ENCODE data around the gene CCDC68. TPM values are rescaled to one million over a fixed set of nuclear protein-coding genes. Genes with fewer than 3 reads are reported as not detected.

Gene CCDC68
- total and polyA plus RNA-seq, 2 of the 8 experiments (the other 6 are each of a cell fraction or from before 2014, with no cell fraction given): 0.06 to 0.80 TPM

DNA sequence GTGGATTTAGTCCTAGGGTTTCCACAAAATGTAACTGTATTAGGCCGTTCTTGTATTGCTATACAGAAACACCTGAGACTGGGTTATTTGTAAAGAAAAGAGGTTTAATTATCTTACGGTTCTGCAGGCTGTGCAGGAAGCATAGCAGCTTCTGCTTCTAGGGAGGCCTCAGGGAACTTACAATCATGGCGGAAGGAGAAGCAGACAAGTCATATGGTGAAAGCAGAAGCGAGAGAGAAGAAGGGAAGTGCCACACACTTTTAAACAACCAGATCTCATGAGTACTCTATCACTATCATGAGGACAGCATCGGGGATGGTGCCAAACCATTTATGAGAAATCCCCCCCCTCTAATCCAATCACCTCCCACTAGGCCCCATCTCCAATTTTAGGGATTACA is 9.5 kb upstream of the CCDC68 start:
- Histone ChIP-seq H3K4ac (replicated peaks; ENCODE audit: insufficient read length, low read depth, low read length) (no peak overlapping the region), H3K27ac (ENCODE audit: low read depth, low read length) (no peak overlapping the region), H3K14ac (ENCODE audit: insufficient read length) (no peak overlapping the region), H3K18ac (ENCODE audit: extremely low read depth, low read length) (no peak overlapping the region), H2BK12ac (ENCODE audit: low read depth, low read length) (no peak overlapping the region), H3K9me3 (ENCODE audit: insufficient read depth in 2 of 2, low read depth in 1 of 2, low read length in 1 of 2) (no peaks in the 10 kb centered on the region), H3K23me2 (ENCODE audit: low read depth, low read length) (no peaks in the 10 kb centered on the region), H4K91ac (replicated peaks; ENCODE audit: insufficient read length, low read length) (no peak overlapping the region), H3K4me2 (ENCODE audit: insufficient read depth in 1 of 2, low read depth in 2 of 2, low read length in 2 of 2) (no peak overlapping the region), H3K23ac (ENCODE audit: insufficient read length) (no peak overlapping the region), H2AFZ (ENCODE audit: low read length) (0 out of 2 replicates have a peak overlapping the region, but pooled peaks have one; percentile 56), H3K27me3 (replicated peaks in 1 of 4; ENCODE audit: control insufficient read depth in 3 of 4, extremely low read depth in 1 of 4, insufficient read depth in 3 of 4, low read length in 3 of 4) (no peaks in the 10 kb centered on the region), H3K4me1 (replicated peaks in 1 of 4; ENCODE audit: control insufficient read depth in 3 of 4, insufficient read depth in 4 of 4, low read length in 3 of 4) (no peaks in the 10 kb centered on the region), H2AK5ac (ENCODE audit: low read depth, low read length) (no peak overlapping the region), H3K56ac (replicated peaks; ENCODE audit: insufficient read length, low read depth, low read length) (no peak overlapping the region), H2BK120ac (replicated peaks; ENCODE audit: low read depth, low read length) (no peak overlapping the region), H4K8ac (ENCODE audit: extremely low read depth, insufficient read depth, low read length) (no peak overlapping the region), H2BK20ac (ENCODE audit: low read length) (no peak overlapping the region), H3K9ac (replicated peaks in 1 of 4; ENCODE audit: extremely low read depth in 1 of 4, low read depth in 3 of 4, low read length in 3 of 4) (no peak overlapping the region), H3K36me3 (ENCODE audit: control insufficient read depth in 2 of 4, insufficient read depth in 4 of 4, low read length in 3 of 4) (no peaks in the 10 kb centered on the region), H4K20me1 (replicated peaks in 1 of 2; ENCODE audit: control insufficient read depth in 1 of 2, insufficient read depth in 2 of 2, low read length in 2 of 2) (no peaks in the 10 kb centered on the region), H4K5ac (ENCODE audit: insufficient read length, low read depth, low read length) (no peak overlapping the region), H3K4me3 (ENCODE audit: extremely low read depth in 1 of 4, insufficient read depth in 2 of 4, low read depth in 3 of 4, low read length in 4 of 4) (no peak overlapping the region), H3K79me1 (ENCODE audit: low read depth, low read length) (no peaks in the 10 kb centered on the region), H2BK5ac (ENCODE audit: low read depth, low read length) (no peak overlapping the region), H2BK15ac (ENCODE audit: low read length) (no peak overlapping the region), H3K79me2 (ENCODE audit: control insufficient read depth in 1 of 2, insufficient read depth in 2 of 2, low read length in 2 of 2) (no peaks in the 10 kb centered on the region)
- CTCF ChIA-PET (ENCODE audit: partially characterized antibody): interaction anchor here (1.0 to 1.1 kb wide), 2 partner anchors 15 to 25 kb away, joined by 3 read pairs; no protein-coding TSS in a partner anchor
- POLR2A ChIA-PET (ENCODE audit: partially characterized antibody): interaction anchor here (0.6 kb wide), 1 partner anchor 18 kb away, joined by 4 read pairs; no protein-coding TSS in a partner anchor
- no peak for DNase-seq (ENCODE audit: low read depth in 1 of 2, low spot score in 2 of 2)
- 100% methylated on average over 5 of the region's 5 CpGs; no CpG with 5 or more reads in 1 of the 2 experiments for WGBS, 2 experiments (ENCODE audit: extremely low coverage in 1 of 2, insufficient coverage in 1 of 2, insufficient read length in 1 of 2, insufficient replicate concordance in 2 of 2, low coverage in 1 of 2, low lambda C conversion rate in 2 of 2, missing lambda C conversion rate in 1 of 2)
- no peak for FAIRE-seq
- no peak for TF ChIP-seq SIRT6 (IDR thresholded peaks at IDR 0.05; ENCODE audit: low read length)
- no peak for TF ChIP-seq GABPA (IDR thresholded peaks at IDR 0.05; ENCODE audit: borderline replicate concordance, insufficient read depth, low read length)

All from H1 (cell line).